NCI-H82 treated with DMSO at 0.1 percent for 48 hours (cell line): Measurements from ENCODE around the gene CTIF.

ENCODE experiments used
- DNase-seq: peaks from one replicate; lab custom pipeline; 2025; ENCODE audit not compliant: unreplicated experiment; lab: John Stamatoyannopoulos, UW

The CTIF gene

GRCh38 chr18:48889115-48889941 is 350.5 kb downstream of the CTIF start:
- DNase-seq: no peak

GRCh38 chr18:48889981-48890762 is 351.3 kb downstream of the CTIF start:
- no peak for DNase-seq

DNA sequence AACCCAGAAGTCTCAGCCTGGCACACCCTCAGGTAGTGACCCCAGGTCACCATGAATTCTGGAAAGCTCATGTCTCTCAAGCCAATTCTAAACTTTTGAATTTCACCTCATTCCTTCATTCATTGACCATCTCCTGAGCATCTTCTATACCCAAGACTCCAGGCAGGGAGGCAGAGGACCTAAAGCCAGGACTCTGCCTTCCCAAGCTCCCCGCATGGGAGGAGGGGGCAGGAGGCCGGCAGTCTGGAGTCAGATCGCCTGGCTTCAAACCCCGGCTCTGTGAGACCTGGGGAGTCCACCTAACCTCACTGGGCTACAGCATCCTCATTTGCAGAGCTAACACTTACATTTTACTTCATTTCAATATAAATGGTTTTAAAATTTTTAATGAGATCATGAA is 352.9 kb downstream of the CTIF start:
- no peak for DNase-seq

DNA sequence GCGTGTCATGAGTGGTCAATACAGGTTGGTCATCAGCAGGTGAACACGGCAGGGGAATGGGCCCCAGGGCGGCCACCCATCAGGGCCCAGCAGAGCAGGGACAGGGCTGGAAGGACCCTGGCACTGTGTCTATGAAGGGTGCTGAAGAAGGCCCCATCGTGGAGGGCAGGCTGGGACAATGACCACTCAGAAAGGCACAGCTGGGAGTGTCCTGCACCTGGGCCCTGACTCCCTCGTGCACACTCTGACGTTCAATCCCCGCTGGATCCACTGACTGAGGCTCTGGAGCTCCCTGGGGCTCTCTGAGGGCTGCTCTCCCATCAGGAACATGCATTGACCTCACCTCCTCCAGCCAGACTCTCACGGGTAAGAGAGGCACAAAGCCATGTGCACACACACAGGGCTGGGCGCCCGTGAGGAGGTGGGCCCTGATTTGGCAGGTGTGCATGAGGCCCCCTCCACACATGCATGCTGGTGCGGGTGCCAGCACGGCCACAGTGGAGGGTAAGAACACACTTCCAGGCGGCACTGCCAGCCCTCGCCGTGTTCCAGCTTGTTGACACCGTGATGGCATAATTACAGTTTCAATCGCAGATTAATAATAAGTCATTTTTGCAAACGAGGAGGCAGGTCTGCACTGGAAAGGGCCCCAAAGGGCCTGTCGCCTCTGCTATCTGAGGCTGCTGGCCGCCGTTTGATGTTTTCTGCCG is 353.5 kb downstream of the CTIF start:
- no peak for DNase-seq

DNA sequence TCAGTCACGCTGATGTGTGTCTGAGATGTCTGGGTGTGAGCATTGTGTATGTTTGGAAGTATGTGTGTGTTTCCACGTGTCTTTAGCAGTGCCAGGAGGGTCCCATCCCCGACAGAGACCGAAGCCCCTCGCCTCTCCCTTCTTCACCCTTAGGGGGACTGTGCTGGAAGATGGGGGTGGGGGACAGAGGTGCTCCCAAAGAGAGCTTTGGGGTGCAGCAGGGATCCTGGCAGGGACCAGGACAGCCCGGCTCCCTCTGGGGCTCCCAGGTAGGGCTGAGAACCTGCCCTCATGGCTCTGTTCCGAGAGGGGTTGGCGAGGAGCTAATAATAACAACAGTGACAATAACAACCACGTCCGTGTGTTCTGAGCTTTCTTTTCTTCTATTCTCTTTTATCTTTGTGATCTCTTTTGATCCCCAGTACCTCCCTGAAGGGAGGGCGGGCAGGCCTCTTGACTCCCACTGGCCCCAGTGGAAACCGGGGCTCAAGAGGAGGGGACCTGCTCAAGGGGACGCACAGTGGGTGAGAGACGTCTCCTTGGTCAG is 354.3 kb downstream of the CTIF start:
- no peak for DNase-seq

DNA sequence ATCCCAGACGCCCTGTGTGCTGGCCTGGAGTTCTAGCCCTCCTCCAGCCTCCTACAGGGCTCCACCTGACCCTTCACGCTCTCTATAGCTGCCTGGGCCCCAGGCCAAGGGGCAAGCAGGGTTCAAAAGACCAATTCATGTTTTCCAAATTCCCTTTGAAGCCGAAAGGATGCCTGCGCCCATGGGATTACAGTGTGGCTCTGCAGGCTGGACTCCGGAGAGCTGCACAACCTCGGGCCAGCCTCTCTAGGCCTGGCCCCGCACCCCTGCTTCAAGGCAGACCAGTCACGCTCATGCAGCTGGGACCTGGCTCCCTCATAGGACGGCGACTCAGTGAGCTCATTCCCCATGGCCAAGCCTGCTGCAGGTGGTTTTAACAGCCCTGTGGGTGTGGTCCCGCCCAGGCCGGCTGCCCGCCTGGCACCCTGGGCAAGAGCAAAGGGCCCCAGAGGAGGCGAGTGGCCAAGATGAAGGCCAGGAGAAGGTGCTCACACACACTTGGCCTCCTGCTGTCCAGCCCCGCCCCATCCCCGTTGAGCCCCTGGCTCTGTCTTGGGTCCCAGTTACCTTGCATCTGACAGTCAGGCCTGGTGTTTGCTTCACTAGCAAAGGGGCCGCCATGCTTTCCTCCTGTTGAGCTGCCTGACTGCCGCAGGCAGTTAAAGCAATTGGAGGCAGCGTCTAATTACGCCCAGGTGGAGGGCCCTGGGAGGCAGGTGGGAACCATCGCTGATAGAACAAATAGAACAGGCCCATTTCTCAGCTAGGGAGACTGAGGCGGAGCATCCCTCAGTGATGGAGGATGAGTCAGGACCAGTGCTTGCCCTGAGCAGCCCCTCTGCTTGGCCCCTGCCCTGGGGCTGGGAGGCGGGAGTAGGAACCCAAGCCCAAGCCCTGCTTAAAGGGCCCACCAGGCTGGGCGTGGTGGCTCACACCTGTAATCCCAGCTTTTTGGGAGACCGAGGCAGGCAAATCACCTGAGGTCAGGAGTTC is 355.1 kb downstream of the CTIF start:
- DNase-seq: no peak

DNA sequence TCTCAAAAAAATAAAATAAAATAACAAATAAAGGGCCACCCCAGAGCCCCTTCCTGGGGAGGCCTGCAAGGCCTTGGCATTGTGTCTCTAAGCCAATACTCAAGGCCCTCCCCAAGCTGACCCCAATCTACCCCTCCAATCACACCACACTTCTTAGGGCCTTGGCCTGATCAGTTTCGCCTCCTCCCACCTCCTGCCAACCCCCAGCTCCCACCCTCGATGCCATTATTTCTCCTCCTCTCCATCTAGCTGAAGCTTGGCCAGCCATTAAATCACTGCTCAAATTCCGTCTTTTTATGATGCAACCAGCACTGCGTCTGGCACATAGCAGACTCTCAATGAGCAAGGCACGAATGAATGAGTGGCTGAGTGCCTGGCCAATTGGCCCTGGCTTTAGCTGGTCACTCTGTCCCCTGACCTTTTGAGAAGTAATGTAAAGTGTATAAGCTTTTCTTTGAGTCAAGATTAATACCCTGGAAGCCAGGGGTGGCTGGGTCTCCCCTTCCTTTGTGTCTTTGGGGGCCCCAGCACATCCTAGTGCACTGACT is 356.0 kb downstream of the CTIF start:
- DNase-seq: no peak

DNA sequence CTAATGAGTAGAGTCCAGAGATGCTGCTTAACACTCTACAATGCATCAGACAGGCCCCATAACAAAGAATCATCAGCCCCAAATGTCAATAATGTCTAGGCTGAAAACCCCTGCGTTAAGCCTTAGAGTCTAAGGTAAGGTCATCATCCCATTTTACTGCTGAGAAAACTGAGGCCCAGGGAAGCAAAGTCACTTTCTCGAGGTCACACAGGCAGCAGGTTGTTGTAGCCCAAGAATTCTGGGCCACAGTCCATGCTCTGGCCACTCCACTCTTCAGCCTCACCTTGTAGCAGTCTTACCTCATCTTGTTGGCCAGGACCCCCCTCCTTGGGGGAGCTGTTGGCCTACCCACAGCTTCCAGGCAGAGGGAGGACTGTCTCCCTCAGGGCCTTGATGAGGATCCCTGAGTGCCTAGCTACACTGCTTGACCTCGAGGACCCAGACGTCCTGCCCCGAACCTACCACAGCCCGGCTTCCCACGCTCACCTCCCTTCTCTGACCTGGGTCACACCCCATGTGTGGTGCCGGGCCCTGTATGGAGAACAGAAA is 357.6 kb downstream of the CTIF start:
- DNase-seq: no peak

DNA sequence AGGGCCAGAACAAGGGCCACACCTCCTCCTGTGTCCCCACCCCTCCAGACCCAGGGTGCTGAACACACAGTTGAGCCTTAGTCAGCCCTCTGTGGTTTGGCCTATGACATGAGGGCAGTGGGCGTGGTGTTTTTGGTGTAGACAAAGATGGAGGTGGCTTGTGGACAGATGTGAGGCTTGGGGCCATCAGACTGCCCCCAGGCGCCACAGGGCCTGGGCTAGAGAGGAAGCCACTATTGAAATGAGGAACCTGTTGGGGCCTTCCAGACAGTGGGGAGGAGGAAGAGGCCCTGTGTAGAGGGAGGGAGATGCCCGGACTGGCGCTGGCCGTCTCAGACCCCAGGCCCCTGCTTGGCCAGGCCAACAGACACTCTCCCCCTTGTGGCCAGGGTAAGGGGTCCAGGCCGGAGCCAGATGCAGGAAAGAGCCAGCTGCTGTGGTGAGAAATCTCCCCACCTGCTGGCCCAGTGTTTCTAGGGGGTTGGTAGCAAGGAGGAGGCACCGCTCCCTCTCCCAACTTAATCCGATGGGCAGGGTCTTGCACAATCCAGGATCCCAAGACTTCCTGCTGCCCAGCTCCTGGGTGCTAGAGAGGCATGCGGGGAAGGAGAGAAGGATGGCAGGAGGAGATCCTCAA is 358.2 kb downstream of the CTIF start:
- no peak for DNase-seq

DNA sequence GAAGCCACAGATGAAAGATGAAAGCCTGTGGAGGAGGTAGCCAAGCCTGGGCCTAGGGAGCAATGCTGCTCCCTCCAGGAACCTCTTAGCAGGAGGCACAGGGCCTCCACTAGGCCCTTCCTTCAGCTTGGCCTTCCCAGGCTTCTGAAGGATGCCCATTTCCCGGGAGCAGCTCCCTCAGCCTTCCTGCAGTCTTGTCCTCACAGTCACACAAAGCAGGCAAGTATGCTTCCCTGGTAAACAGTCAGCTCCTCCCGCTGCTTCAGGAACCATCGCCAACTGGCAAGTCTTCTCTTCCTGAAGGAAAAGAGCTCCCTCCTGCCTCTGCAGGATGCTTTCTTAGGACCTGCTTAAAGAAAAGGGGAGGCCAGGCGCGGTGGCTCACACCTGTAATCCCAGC is 358.7 kb downstream of the CTIF start:
- DNase-seq: no peak

DNA sequence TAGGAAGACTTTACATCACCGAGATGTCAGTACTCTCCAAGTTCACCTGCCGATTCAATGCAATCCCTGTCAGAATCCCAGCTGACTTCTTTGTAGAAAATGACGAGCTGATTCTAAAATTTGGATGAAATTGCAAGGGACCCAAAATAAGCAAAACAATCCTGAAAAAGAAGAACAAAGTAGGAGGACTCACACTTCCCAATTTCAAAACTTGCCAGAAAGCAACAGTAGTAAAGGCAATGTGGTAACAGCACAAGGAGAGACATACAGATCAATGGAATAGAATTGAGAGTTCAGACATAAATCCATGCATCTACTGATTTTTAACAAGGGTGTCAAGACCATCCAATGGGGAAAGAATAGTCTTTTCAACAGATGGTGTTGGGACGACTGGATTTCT is 359.7 kb downstream of the CTIF start:
- DNase-seq: no peak

DNA sequence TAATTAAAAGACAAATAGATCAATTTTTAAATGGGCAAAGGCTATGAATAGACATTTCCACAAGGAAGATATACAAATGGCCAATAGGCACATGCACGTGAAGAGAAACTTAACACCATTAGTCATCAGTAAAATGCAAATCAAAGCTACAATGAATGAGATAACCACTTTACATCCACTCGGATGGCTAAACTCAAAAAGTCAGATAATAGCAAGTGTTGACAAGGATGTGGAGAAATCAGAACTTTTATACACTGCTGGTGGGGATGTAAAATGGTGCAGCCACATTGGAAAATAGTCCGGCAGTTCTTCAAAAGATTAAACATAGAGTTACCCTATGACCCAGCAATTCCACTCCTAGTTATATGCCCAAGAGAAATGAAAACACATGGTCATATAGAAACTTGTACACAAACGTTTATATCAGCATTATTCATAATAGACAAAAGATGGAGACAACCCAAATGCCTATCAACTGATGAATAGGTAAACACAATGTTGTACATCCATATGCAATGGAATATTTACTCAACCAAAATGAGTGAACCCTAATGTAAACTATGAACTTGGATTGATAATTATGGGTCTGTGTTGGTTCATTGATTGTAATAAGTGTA is 360.8 kb downstream of the CTIF start:
- DNase-seq: no peak

GRCh38 chr18:48900469-48900868 is 361.6 kb downstream of the CTIF start:
- no peak for DNase-seq

DNA sequence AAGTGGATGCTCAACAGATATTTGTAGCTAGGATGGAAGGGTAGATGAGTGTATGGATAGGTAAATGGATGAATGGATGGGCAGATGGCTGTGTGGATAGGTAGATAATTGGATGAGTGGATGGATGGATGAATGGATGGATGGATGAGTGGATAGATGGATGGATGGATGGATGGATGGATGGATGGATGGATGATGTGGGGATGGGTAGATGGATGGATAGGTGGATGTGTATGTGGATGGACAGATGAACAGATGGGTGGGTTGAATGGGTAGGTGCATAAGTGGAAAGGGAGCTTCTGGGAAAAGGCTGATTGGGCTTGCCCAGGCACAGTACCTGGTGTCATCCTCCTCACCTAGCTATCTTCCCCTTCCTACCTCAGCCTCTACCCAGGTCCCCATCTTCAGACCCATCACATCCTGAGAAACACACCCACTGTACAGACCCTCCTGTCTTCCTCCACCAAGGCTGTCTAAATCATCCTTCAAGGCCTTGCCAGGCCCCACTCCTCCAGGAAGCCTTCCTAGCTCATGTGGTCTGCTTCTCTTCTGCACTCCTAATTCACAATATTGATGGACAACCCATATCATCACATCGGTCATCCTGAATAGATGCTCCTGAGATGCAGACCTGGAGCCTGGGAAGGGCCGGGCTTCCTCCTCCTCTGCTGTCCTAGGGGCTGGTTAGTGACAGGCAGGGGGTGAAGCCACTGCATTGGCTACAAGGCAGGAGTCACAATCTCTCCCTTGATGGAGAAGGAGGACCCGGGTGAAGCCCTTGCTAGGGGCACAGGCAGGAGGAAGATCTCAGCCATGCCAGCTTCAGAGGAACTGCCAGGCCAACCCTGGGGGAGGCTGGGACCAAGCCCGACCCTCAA is 362.6 kb downstream of the CTIF start:
- no peak for DNase-seq

GRCh38 chr18:48902023-48902855 is 363.4 kb downstream of the CTIF start:
- no peak for DNase-seq

DNA sequence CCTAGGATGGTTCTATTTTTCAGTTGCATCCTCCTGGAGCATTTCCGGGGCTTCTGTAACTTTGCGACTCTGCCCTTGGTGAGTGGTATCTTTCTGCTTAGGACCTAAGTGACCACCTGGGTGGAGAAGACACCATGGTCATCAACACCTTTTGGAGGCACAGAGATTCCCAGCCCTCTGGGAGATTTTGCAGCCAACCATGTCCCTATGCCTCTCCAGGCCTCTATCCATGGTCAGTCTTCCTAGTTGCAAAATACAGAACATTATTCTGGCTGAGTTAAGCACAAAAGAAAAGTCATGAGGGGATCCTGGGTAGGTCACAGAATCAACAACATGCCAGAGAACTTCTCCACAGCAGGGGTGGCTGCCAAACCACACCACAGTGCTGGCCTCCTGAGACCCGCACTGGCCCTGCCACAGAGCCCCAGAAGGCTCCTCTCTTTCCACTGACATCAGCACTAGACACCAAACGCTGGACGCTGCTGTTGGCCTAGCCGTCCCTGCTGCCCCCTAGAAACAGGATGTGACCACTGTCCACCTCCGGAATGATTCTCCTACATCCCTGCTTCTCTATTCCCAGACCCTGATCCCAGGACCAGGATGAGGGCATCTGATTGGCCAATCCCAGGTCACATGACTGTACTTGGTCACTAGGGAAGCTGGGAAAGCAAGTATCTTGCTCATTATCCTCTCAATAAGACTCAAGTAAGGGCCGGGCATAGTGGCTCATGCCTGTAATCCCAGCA is 364.2 kb downstream of the CTIF start:
- DNase-seq: no peak
